CD4-positive, alpha-beta memory T cell (primary cell): ENCODE results near the gene CIZ1. TPM values are rescaled to one million over a fixed set of nuclear protein-coding genes. Genes with fewer than 3 reads are reported as not detected.

ENCODE experiments used
- CTCF ChIA-PET: fragments of 350-600 bp; sonication (Branson Sonifier 250); formaldehyde crosslinking; loops from one replicate; lab custom pipeline; 2021; ENCODE audit warnings: inconsistent platforms; ENCODE audit not compliant: partially characterized antibody; lab: Charles Lee
- POLR2A ChIA-PET: fragments of 350-600 bp; sonication (Branson Sonifier 250); formaldehyde crosslinking; loops from one replicate; lab custom pipeline; 2021; ENCODE audit not compliant: partially characterized antibody; lab: Charles Lee
- DNase-seq, 5 donors: peaks; one replicate each; pipeline versions ENCODE4 v3.0.0 to v3.0.0-alpha.2; 2020 to 2022; ENCODE audit warnings: mixed read lengths in 1 of 5
- H3K27ac ChIP-seq: one replicate; pipeline ENCODE4 v1.7.0; 2013; ENCODE audit warnings: low read depth, low read length
- H3K27me3 ChIP-seq: 2 replicates; pipeline ENCODE4 v1.7.0; 2013; ENCODE audit warnings: mild to moderate bottlenecking, low read length, moderate library complexity; ENCODE audit not compliant: insufficient read depth
- H3K36me3 ChIP-seq: 2 replicates; pipeline ENCODE4 v1.7.0; 2013; ENCODE audit warnings: mild to moderate bottlenecking, low read length, moderate library complexity; ENCODE audit not compliant: insufficient read depth
- H3K4me1 ChIP-seq: 2 replicates; pipeline ENCODE4 v1.7.0; 2013; ENCODE audit warnings: mild to moderate bottlenecking, low read length, moderate library complexity; ENCODE audit not compliant: insufficient read depth
- H3K4me3 ChIP-seq, 2 donors: one replicate each; pipeline ENCODE4 v1.7.0; 2013; ENCODE audit warnings: low read length in 2 of 2, mild to moderate bottlenecking in 1 of 2
- H3K9me3 ChIP-seq, 2 donors: one replicate each; pipeline ENCODE4 v1.7.0; 2013; ENCODE audit warnings: low read length in 2 of 2, control low read depth in 1 of 2; ENCODE audit not compliant: control insufficient read depth in 1 of 2
- H3K27ac Mint-ChIP-seq, 7 donors: one replicate each; pipeline ENCODE4 v1.8.0; 2020 to 2021; ENCODE audit warnings: mixed read lengths in 7 of 7, mild to moderate bottlenecking in 6 of 7, inconsistent platforms in 3 of 7, moderate library complexity in 3 of 7
- H3K27me3 Mint-ChIP-seq, 2 donors: one replicate each; pipeline ENCODE4 v1.8.0; 2020 to 2021; ENCODE audit warnings: mixed read lengths in 2 of 2
- H3K36me3 Mint-ChIP-seq, 2 donors: one replicate each; pipeline ENCODE4 v1.8.0; 2020 to 2021; ENCODE audit warnings: mixed read lengths in 2 of 2, inconsistent platforms in 1 of 2, mild to moderate bottlenecking in 1 of 2
- H3K4me1 Mint-ChIP-seq, 4 donors: one replicate each; pipeline ENCODE4 v1.8.0; 2020 to 2021; ENCODE audit warnings: mixed read lengths in 4 of 4, mild to moderate bottlenecking in 1 of 4
- H3K4me3 Mint-ChIP-seq, 8 donors: one replicate each; pipeline ENCODE4 v1.8.0; 2020 to 2021; ENCODE audit warnings: mixed read lengths in 8 of 8, mild to moderate bottlenecking in 7 of 8, moderate library complexity in 6 of 8, inconsistent platforms in 3 of 8
- H3K9me3 Mint-ChIP-seq, 8 donors: one replicate each; pipeline ENCODE4 v1.8.0; 2020 to 2021; ENCODE audit warnings: mixed read lengths in 8 of 8, mild to moderate bottlenecking in 5 of 8, inconsistent platforms in 3 of 8, moderate library complexity in 1 of 8
- intact Hi-C: fragments of 100-400 bp; cut with micrococcal nuclease; formaldehyde crosslinking; loops from one replicate; pipeline ENCODE4 v1.15.1; 2023
- polyA plus RNA-seq, 2 donors: library from polyadenylated mRNA; unstranded; fragments of 300-500 nt; fragmentation: Illumina TruSeq; gene quantifications; one replicate each; pipeline ENCODE4 v1.2.3, GENCODE V29; 2021
- total RNA-seq, 2 experiments: library from RNA; stranded (reverse); gene quantifications; one replicate each; pipeline ENCODE4 v1.2.3, GENCODE V29; 2021

Gene CIZ1
- total and polyA plus RNA-seq, 4 experiments from 2014 or later = 3.1 to 165 (median 97.3) TPM

DNA sequence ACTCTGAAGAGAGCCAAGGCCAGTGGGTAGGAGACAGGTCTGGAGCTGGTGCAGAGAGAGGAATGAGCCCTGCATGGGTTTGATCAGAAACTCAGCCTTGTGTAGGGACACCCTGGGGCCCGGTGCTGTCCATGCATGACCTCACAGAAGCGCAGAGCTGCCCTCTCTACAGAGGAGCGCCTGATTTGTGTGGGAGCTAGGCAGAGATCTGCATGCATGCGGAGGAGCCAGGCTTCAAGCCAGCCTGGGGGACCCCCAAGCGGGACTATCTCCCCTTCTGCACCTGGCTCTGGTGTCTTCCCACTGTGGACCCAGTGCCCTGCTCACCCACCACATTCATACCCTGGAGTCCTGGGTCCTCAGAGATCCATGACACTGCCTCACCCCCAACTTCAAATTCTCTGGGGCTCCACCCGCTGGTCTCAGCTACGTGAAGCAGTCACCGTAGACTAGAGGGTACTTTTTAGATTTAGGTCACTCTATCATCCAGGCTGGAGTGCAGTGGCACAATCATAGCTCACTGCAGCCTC lies 44.7 kb downstream of the CIZ1 start:
- Histone ChIP-seq H3K36me3 (no peaks in the 10 kb centered on the region), H3K9me3 (no peaks in the 10 kb centered on the region), H3K4me1 (peaks cover 18% of the 10 kb centered on the region), H3K27ac (no peak overlapping the region), H3K27me3 (no peaks in the 10 kb centered on the region), H3K4me3 (no peak overlapping the region)
- POLR2A ChIA-PET = interaction anchor here (0.5 to 1.6 kb wide), 3 partner anchors 10 to 18 kb away, joined by 3 to 11 read pairs (median 3); no protein-coding TSS in a partner anchor
- Mint-ChIP-seq H3K9me3 (no peaks in the 10 kb centered on the region), H3K4me1 (peaks cover 5 to 14% (median 12%) of the 10 kb centered on the region in 4 donors), H3K4me3 (no peak overlapping the region), H3K36me3 (no peaks in the 10 kb centered on the region), H3K27me3 (no peaks in the 10 kb centered on the region), H3K27ac (no peak overlapping the region)
- intact Hi-C loops = no loop called here
- DNase-seq = no peak
- CTCF ChIA-PET = no interaction called here

DNA sequence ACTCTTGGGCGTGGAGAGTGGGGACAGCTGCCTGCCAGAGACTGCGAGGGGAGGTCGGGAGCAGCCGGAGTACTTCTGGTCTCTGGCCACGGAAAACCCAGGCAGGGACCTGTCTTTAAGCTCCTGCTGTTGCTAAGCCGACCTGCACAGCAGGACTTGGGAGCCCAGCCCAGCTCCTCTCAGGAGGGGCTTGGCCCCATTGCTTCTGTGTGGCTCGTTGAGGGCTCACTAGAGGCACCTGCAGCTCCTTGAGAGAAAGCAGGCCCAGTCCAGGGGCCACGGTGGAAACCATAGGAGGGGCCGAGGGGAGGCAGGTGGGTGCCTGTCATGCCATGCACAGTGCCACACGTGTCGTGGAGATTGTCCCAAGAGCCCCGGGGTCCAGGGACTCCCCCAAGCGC lies 45.4 kb downstream of the CIZ1 start:
- Mint-ChIP-seq H3K27ac (no peak overlapping the region), H3K27me3 (peaks cover 0 to 1% of the 10 kb centered on the region in 2 donors), H3K36me3 (no peaks in the 10 kb centered on the region), H3K4me1 (peaks cover 5 to 15% (median 12%) of the 10 kb centered on the region in 4 donors), H3K9me3 (no peaks in the 10 kb centered on the region), H3K4me3 (no peak overlapping the region)
- intact Hi-C loops = no loop called here
- H3K27ac ChIP-seq = no peak overlapping the region
- DNase-seq = no peak
- no peaks in the 10 kb centered on the region for H3K9me3 ChIP-seq
- H3K4me3 ChIP-seq = no peak overlapping the region
- H3K27me3 ChIP-seq = no peaks in the 10 kb centered on the region
- peaks cover 19% of the 10 kb centered on the region for H3K4me1 ChIP-seq
- ChIA-PET CTCF (no interaction called here), POLR2A (interaction anchor here (1.5 to 1.6 kb wide), 2 partner anchors 15 to 17 kb away, joined by 3 to 11 read pairs; no protein-coding TSS in a partner anchor)
- no peaks in the 10 kb centered on the region for H3K36me3 ChIP-seq

DNA sequence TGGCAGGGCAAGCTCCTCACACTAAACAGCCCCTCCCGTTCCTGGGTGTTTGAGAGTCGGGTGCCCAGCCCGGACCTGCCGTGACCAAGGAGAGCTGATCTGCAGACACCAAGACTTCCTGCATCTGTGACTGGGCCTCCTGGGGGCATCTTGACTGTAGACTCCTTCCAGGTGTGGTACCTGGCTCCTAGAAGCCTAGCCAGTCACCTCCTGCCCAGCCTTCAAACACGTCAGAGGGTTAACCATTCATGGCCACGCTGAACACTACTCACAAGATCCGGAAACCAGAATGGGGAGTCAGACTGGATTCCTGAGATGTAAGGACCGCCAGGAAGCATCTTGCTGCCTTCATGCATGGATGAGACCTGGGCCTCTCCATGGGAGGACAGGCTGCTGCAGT lies 45.8 kb downstream of the CIZ1 start:
- intact Hi-C loops = no loop called here
- Mint-ChIP-seq H3K4me1 (peaks cover 5 to 15% (median 12%) of the 10 kb centered on the region in 4 donors), H3K36me3 (no peaks in the 10 kb centered on the region), H3K27ac (no peak overlapping the region), H3K4me3 (no peak overlapping the region), H3K27me3 (peaks cover 0 to 1% of the 10 kb centered on the region in 2 donors), H3K9me3 (no peaks in the 10 kb centered on the region)
- no peak for DNase-seq
- peaks cover 19% of the 10 kb centered on the region for H3K4me1 ChIP-seq
- H3K4me3 ChIP-seq = no peak overlapping the region
- H3K36me3 ChIP-seq = no peaks in the 10 kb centered on the region
- CTCF ChIA-PET = no interaction called here
- H3K27ac ChIP-seq = no peak overlapping the region
- H3K27me3 ChIP-seq = no peaks in the 10 kb centered on the region
- POLR2A ChIA-PET = interaction anchor here (1.6 kb wide), 1 partner anchor 17 kb away, joined by 11 read pairs; no protein-coding TSS in a partner anchor
- no peaks in the 10 kb centered on the region for H3K9me3 ChIP-seq

DNA sequence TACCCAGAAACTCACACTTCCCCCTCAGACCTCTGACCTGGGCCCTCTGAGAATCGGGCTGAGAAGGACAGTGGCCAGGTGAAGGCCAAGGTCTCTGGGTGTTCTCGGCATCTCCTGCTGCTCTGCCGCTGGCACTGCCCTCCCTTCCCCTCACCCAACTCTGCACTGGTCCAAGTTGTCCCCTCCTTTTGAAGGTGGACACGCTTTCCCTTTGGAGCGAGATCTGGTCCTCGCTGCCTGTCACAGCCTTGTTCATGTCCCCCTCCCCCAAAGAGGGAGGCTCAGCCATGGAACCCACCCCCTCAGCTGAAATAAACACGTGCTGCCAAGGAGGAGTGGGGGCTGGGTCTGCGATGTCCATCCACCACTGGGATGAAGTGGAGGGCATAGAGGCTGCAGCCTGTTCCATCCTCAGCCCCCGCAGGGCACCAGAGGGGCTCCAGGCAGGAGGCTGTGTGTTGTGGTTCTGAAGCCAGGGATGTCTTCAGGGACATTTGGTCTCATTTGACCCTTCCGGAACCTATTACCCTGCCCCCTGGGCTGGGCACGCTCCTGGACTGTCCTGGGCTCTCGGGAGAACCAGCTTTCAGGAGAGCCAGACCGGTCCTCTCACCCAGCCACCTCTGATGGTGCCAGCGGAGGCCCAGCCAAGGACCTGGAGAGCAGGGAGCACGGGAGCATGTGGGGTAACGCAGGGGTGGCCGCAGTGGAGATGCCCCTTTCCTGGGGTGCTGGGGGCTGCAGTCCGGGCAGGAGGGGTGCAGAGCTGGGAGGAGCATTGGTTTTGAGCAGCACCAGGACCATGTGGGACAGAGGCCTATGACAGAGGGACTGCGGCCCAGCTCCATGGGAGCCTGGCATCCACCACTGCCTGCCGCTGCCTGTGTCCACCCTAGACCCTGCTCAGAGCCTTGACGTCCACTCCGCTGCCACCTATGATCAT lies 46.9 kb downstream of the CIZ1 start:
- peaks cover 0 to 1% of the 10 kb centered on the region in 2 donors for H3K27me3 Mint-ChIP-seq
- Histone ChIP-seq H3K36me3 (no peaks in the 10 kb centered on the region), H3K9me3 (no peaks in the 10 kb centered on the region), H3K4me3 (no peak overlapping the region), H3K27ac (no peak overlapping the region), H3K27me3 (no peaks in the 10 kb centered on the region), H3K4me1 (peaks cover 19% of the 10 kb centered on the region)
- intact Hi-C loops = no loop called here
- no peak for DNase-seq
- H3K4me3 Mint-ChIP-seq = no peak overlapping the region
- no peaks in the 10 kb centered on the region for H3K9me3 Mint-ChIP-seq
- ChIA-PET CTCF (interaction anchor here (1.7 kb wide), 1 partner anchor 16 kb away, joined by 6 read pairs; no protein-coding TSS in a partner anchor), POLR2A (no interaction called here)
- H3K4me1 Mint-ChIP-seq = peaks cover 5 to 15% (median 10%) of the 10 kb centered on the region in 4 donors
- no peaks in the 10 kb centered on the region for H3K36me3 Mint-ChIP-seq
- no peak overlapping the region for H3K27ac Mint-ChIP-seq

DNA sequence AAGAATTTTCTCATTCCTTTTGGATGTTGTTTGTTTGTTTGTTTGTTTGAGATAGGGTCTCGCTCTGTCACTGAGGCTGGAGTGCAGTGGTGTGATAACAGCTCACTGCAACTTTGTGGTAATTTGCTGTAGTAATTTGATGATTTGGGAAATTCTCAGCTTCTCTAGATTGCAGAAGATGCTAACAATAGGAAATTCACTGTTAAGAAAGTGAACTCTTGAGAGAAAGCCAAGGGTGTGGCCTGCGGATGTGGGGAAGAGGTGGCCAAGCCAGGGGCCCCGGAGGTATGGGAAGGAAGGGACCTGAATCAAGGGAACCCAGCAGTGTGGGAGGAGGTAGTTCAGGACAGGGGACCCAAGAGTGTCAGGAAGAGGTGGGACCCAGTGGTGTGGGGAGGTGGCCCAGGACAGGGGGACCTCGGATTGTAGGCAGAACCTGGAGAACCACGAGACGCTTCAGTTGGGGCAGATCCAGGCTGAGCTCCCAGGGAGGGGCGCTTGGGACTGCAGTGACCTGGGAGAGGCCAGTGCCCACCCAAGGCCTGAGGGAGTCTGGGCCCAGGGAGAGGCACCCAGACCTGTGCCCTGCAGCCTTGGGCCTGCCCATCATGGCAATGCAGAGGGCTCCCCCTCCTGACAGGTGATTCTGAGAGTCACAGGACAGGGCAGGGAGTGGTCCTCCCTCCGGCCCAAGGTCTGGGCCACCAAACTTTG lies 47.7 kb downstream of the CIZ1 start:
- Mint-ChIP-seq H3K27ac (peak overlapping the region in 4 of 7 donors; percentile 29 to 85 (median 47)), H3K36me3 (no peaks in the 10 kb centered on the region), H3K27me3 (peaks cover 0 to 1% of the 10 kb centered on the region in 2 donors), H3K4me1 (peaks cover 5 to 15% (median 10%) of the 10 kb centered on the region in 4 donors), H3K4me3 (peak overlapping the region in 3 of 8 donors; percentile 29 to 76 (median 61)), H3K9me3 (no peaks in the 10 kb centered on the region)
- Histone ChIP-seq H3K9me3 (no peaks in the 10 kb centered on the region), H3K27ac (no peak overlapping the region), H3K27me3 (no peaks in the 10 kb centered on the region), H3K36me3 (no peaks in the 10 kb centered on the region), H3K4me3 (no peak overlapping the region), H3K4me1 (peaks cover 19% of the 10 kb centered on the region)
- ChIA-PET POLR2A (interaction anchor here (1.1 kb wide), 1 partner anchor 8 kb away, joined by 3 read pairs; no protein-coding TSS in a partner anchor), CTCF (interaction anchor here (1.7 kb wide), 1 partner anchor 15 kb away, joined by 6 read pairs; no protein-coding TSS in a partner anchor)
- intact Hi-C loops = no loop called here
- DNase-seq = no peak

DNA sequence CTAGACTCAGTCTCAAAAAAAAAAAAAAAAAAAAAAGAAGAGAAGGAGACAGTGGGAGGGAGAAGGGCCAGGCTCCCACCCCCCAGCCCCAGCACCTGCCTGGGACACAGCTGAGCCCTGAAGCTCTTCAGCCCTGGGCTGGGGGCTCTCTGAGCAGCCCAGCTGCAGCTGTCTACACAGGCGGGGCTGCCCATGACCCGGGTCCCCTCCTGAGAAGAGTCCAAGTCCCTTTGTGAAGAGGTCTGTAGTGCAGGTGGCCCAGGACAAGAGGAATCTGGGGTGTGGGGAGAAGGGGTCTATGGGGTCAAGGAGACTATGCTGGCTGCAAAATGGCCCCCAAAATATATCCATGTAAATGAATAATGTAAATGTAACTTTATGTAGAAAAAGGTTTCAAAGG lies 48.8 kb downstream of the CIZ1 start:
- Histone ChIP-seq H3K4me3 (no peak overlapping the region), H3K4me1 (peaks cover 19% of the 10 kb centered on the region), H3K36me3 (no peaks in the 10 kb centered on the region), H3K9me3 (no peaks in the 10 kb centered on the region), H3K27me3 (no peaks in the 10 kb centered on the region), H3K27ac (no peak overlapping the region)
- H3K27me3 Mint-ChIP-seq = peaks cover 0 to 1% of the 10 kb centered on the region in 2 donors
- H3K4me1 Mint-ChIP-seq = peaks cover 5 to 15% (median 10%) of the 10 kb centered on the region in 4 donors
- H3K9me3 Mint-ChIP-seq = peaks cover 0 to 1% (median 0%) of the 10 kb centered on the region in 8 donors
- DNase-seq = no peak
- H3K27ac Mint-ChIP-seq = peak overlapping the region in 1 of 7 donors; percentile 10
- POLR2A ChIA-PET = interaction anchor here (1.0 to 2.3 kb wide), 4 partner anchors 9 to 692 kb away, joined by 3 to 10 read pairs (median 6); partner anchors contain the start of gene BBLN
- no peak overlapping the region for H3K4me3 Mint-ChIP-seq
- intact Hi-C loops = no loop called here
- H3K36me3 Mint-ChIP-seq = no peaks in the 10 kb centered on the region
- CTCF ChIA-PET = interaction anchor here (1.2 to 1.9 kb wide), 4 partner anchors 12 to 48 kb away, joined by 4 to 6 read pairs (median 5); partner anchors contain the start of gene CIZ1
